Naive thymus-derived CD4-positive, alpha-beta T cell (primary cell): Measurements from ENCODE around the gene ASB14. TPM values are rescaled to one million over a fixed set of nuclear protein-coding genes. Genes with fewer than 3 reads are reported as not detected.

Experiments
- ATAC-seq: fragments of 150-1000 bp; cut with Tn5 transposase; 2 replicates; pipeline ENCODE4 v1.10.0; 2021; ENCODE audit warnings: mild to moderate bottlenecking, moderate library complexity
- CTCF ChIA-PET: fragments of 350-600 bp; sonication (Branson Sonifier 250); formaldehyde crosslinking; loops from one replicate; lab custom pipeline; 2021; ENCODE audit warnings: antibody characterized with exemption; lab: Charles Lee
- POLR2A ChIA-PET: fragments of 350-600 bp; sonication (Branson Sonifier 250); formaldehyde crosslinking; loops from one replicate; lab custom pipeline; 2021; ENCODE audit warnings: antibody characterized with exemption, inconsistent platforms; lab: Charles Lee
- DNase-seq, 9 donors: peaks; one replicate each; pipeline versions ENCODE4 v3.0.0 to v3.0.0-alpha.2; 2020 to 2022; ENCODE audit warnings: mixed read lengths in 1 of 9
- H3K27ac ChIP-seq: one replicate; pipeline ENCODE4 v1.7.0; 2013; ENCODE audit warnings: mild to moderate bottlenecking, low read depth, low read length, moderate library complexity
- H3K27me3 ChIP-seq, 2 donors: one replicate each; pipeline ENCODE4 v1.7.0; 2013; ENCODE audit warnings: low read length in 2 of 2, mild to moderate bottlenecking in 2 of 2, moderate library complexity in 2 of 2; ENCODE audit not compliant: control insufficient read depth in 2 of 2, insufficient read depth in 2 of 2
- H3K36me3 ChIP-seq, 3 experiments: 1 replicate in 2 of 3; 2 replicates in 1 of 3; pipeline ENCODE4 v1.7.0; 2013; ENCODE audit warnings: low read length in 3 of 3, mild to moderate bottlenecking in 3 of 3, moderate library complexity in 1 of 3; ENCODE audit not compliant: insufficient read depth in 3 of 3, control insufficient read depth in 2 of 3
- H3K4me1 ChIP-seq, 2 donors: one replicate each; pipeline ENCODE4 v1.7.0; 2013; ENCODE audit warnings: low read length in 2 of 2, mild to moderate bottlenecking in 2 of 2, moderate library complexity in 1 of 2; ENCODE audit not compliant: control insufficient read depth in 2 of 2, insufficient read depth in 2 of 2
- H3K4me3 ChIP-seq: 2 replicates; pipeline ENCODE4 v1.7.0; 2013; ENCODE audit warnings: mild to moderate bottlenecking, low read length
- H3K9me3 ChIP-seq, 3 experiments: 1 replicate in 2 of 3; 2 replicates in 1 of 3; pipeline ENCODE4 v1.7.0; 2013; ENCODE audit warnings: low read length in 3 of 3; ENCODE audit not compliant: control insufficient read depth in 2 of 3
- H3K27ac Mint-ChIP-seq, 9 donors: one replicate each; pipeline ENCODE4 v1.8.0; 2020 to 2022; ENCODE audit warnings: mixed read lengths in 9 of 9, mild to moderate bottlenecking in 8 of 9, moderate library complexity in 5 of 9, inconsistent platforms in 2 of 9
- H3K27me3 Mint-ChIP-seq, 5 donors: one replicate each; pipeline ENCODE4 v1.8.0; 2021 to 2022; ENCODE audit warnings: mixed read lengths in 5 of 5, mild to moderate bottlenecking in 1 of 5
- H3K36me3 Mint-ChIP-seq, 5 donors: one replicate each; pipeline ENCODE4 v1.8.0; 2020 to 2022; ENCODE audit warnings: mixed read lengths in 5 of 5, mild to moderate bottlenecking in 3 of 5, inconsistent platforms in 1 of 5
- H3K4me1 Mint-ChIP-seq, 7 donors: one replicate each; pipeline ENCODE4 v1.8.0; 2020 to 2022; ENCODE audit warnings: mixed read lengths in 7 of 7, mild to moderate bottlenecking in 3 of 7, inconsistent platforms in 1 of 7
- H3K4me3 Mint-ChIP-seq, 10 donors: one replicate each; pipeline ENCODE4 v1.8.0; 2020 to 2022; ENCODE audit warnings: mild to moderate bottlenecking in 10 of 10, mixed read lengths in 10 of 10, moderate library complexity in 6 of 10, inconsistent platforms in 2 of 10
- H3K9me3 Mint-ChIP-seq, 11 donors: one replicate each; pipeline ENCODE4 v1.8.0; 2020 to 2022; ENCODE audit warnings: mixed read lengths in 11 of 11, mild to moderate bottlenecking in 4 of 11, inconsistent platforms in 1 of 11, moderate library complexity in 1 of 11
- intact Hi-C, 2 donors: fragments of 100-400 bp; cut with micrococcal nuclease; formaldehyde crosslinking; loops; one replicate each; pipeline ENCODE4 v1.15.1; 2023
- polyA plus RNA-seq, 2 donors: library from polyadenylated mRNA; unstranded; fragments of 300-500 nt; fragmentation: Illumina TruSeq; gene quantifications; one replicate each; pipeline ENCODE4 v1.2.3, GENCODE V29; 2021
- total RNA-seq, 6 experiments: library from RNA in 5 of 6; stranded (reverse) in 5 of 6; gene quantifications; 1 replicate in 5 of 6; 2 replicates in 1 of 6; pipeline ENCODE4 v1.2.3 and lab custom pipeline; 2021 to 2026

ASB14 gene
- total and polyA plus RNA-seq, 7 experiments from 2014 or later: 0.30 to 0.66 TPM; not detected in 5

DNA sequence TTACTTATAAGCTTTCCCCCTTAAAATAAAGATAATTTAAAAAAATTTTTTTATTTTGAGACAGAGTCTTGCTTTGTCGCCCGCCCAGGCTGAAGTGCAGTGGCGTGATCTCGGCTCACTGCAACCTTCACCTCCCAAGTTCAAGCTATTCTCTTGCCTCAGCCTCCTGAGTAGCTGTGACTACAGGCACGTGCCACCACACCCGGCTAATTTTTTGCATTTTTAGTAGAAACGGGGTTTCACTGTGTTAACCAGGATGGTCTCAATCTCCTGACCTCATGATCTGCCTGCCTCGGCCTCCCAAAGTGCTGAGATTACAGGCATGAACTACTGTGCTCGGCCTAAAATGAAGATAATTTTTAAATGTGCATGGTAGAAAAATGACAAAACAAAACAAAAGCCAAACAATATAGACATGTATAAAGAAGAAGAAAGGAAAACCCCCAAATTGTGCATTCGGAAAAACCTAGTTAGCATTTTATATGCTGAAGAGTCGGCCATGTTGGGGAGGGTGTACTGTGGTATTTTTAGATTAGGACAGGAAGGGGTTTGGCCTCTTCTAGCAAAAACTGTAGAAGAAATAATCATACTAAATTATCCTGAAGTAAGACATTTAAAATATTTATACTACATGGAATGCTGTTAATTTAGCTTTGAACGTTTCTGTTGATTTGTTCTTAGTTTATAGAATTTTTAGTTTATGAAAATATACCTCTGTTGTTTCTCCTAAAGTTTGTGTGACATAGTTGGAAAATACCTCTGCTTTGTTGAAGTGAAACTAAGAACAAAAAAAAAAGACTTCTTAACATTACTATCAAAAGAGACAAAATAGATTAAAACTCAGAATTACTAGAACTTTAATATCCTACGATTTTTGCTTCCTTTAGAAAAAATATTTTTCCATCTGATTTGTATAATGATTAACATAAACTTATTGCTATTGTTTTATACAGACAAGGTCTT lies 57.6 kb downstream of the ASB14 start:
- Histone ChIP-seq H3K27ac (no peak overlapping the region), H3K9me3 (no peaks in the 10 kb centered on the region), H3K27me3 (no peaks in the 10 kb centered on the region), H3K36me3 (peaks cover under 1 to 16% (median 9%) of the 10 kb centered on the region in 3 experiments), H3K4me1 (peaks cover 0 to 3% of the 10 kb centered on the region in 2 donors), H3K4me3 (no peak overlapping the region)
- peak overlapping the region in 2 of 9 donors; percentile 25 to 31 for H3K27ac Mint-ChIP-seq
- H3K4me1 Mint-ChIP-seq: peaks cover 0 to 30% (median 22%) of the 10 kb centered on the region in 7 donors
- no peak overlapping the region for H3K4me3 Mint-ChIP-seq
- POLR2A ChIA-PET: no interaction called here
- no peak for ATAC-seq
- CTCF ChIA-PET: interaction anchor here (0.6 kb wide), 1 partner anchor 780 kb away, joined by 4 read pairs; no protein-coding TSS in a partner anchor
- intact Hi-C loops: no loop called here
- peaks cover 3 to 26% (median 17%) of the 10 kb centered on the region in 5 donors for H3K36me3 Mint-ChIP-seq
- no peaks in the 10 kb centered on the region for H3K9me3 Mint-ChIP-seq
- H3K27me3 Mint-ChIP-seq: no peaks in the 10 kb centered on the region
- no peak for DNase-seq

DNA sequence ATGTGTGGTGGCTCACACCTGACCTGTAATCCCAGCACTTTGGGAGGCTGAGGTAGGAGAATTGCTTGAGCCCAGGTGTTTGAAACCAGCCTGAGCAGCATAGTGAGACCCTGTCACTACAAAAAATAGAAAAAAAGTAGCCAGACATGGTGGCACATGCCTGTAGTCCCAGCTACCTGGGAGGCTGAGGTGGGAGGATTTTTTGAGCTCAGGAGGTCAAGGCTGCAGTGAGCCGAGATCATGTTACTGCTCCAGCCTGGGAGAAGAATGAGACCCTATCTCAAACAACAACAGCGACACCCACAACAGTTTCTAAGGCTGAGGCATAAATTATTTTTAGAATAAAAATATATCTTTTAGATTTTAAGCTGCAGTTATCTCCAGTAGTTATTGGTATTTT lies 58.7 kb downstream of the ASB14 start:
- no peaks in the 10 kb centered on the region for H3K27me3 ChIP-seq
- no peak overlapping the region for H3K27ac ChIP-seq
- intact Hi-C loops: no loop called here
- no peak for ATAC-seq
- peaks cover 0 to 8% (median 2%) of the 10 kb centered on the region in 3 experiments for H3K36me3 ChIP-seq
- Mint-ChIP-seq H3K27me3 (no peaks in the 10 kb centered on the region), H3K36me3 (peaks cover 3 to 18% (median 8%) of the 10 kb centered on the region in 5 donors), H3K27ac (no peak overlapping the region), H3K4me3 (no peak overlapping the region), H3K9me3 (no peaks in the 10 kb centered on the region), H3K4me1 (peaks cover 11 to 36% (median 32%) of the 10 kb centered on the region in 7 donors)
- ChIA-PET POLR2A (no interaction called here), CTCF (no interaction called here)
- no peaks in the 10 kb centered on the region for H3K9me3 ChIP-seq
- DNase-seq: no peak
- peaks cover 6 to 7% of the 10 kb centered on the region in 2 donors for H3K4me1 ChIP-seq
- H3K4me3 ChIP-seq: no peak overlapping the region

DNA sequence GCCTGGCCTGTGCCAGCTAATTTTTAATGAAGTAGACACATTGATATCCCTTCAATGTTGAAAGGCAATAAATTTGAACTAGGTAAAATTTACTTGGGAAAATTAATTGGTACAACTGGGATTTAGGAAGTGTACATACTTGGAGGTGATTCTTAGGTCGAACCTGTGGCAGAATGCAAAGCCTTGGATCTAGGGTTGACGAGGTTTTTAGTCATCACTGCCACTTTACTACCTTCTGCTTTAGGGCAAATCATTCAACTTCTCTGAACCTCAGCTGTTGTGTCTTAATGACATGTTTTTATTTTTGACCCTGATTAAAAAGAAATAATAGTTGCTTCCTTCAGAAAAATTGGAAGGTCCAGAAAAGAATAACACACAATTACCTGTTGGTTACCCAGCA lies 62.5 kb downstream of the ASB14 start:
- Mint-ChIP-seq H3K36me3 (peaks cover 0 to 2% (median 0%) of the 10 kb centered on the region in 5 donors), H3K4me1 (peaks cover 17 to 49% (median 38%) of the 10 kb centered on the region in 7 donors), H3K9me3 (no peaks in the 10 kb centered on the region), H3K27ac (no peak overlapping the region), H3K4me3 (peak overlapping the region in 8 of 10 donors; percentile 12 to 92 (median 38)), H3K27me3 (no peaks in the 10 kb centered on the region)
- ChIA-PET POLR2A (interaction anchor here (0.5 to 0.6 kb wide), 2 partner anchors 44 to 551 kb away, joined by 7 to 8 read pairs; no protein-coding TSS in a partner anchor), CTCF (no interaction called here)
- DNase-seq: no peak
- H3K4me1 ChIP-seq: peaks cover 9 to 12% of the 10 kb centered on the region in 2 donors
- intact Hi-C loops: no loop called here
- ATAC-seq: no peak
- no peak overlapping the region for H3K4me3 ChIP-seq
- H3K27me3 ChIP-seq: no peaks in the 10 kb centered on the region
- H3K9me3 ChIP-seq: no peaks in the 10 kb centered on the region
- no peaks in the 10 kb centered on the region for H3K36me3 ChIP-seq
- H3K27ac ChIP-seq: no peak overlapping the region

DNA sequence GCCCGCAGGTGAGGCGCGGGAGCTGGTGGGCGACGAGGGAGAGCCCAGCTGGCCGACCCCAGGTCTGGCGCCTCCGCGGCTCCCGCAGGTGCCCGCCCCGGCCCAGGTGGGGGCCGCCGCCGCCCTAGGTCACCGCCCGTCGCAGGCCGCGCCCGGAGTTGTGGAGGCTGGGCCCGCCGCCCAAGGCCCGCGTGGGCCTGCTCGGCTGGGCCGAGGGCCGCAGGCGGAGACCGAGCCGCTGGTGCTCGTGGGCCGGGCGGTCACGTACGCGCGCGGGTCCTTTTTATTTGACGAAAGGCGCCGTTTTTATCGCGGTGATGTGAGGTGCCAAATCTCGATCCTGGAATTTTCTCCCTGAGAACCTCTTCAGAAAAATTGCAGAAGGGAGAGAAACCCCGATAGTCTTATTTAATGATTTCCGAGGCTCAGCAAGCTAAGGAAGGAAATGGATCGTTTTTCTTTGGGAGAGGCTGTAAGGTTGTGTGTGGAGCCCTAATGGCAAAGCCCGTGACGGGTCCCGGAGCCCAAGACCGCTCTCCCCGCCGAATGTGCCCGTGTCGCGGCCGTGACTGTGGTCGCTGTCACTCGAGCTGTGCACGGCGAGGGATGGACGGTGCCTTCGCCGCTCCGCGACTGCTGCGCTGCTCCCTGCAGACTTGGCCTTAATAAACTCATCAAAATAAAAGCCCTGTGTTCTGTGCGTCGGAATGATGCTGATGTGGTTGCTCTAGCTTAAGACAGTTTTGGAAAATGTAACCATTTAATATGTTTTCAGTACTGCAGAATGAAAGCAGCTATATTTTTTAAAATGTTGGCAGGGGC lies 64.3 kb downstream of the ASB14 start:
- Histone ChIP-seq H3K36me3 (no peaks in the 10 kb centered on the region), H3K4me3 (peak overlapping the region; percentile 88), H3K27ac (peak overlapping the region; percentile 71), H3K27me3 (no peaks in the 10 kb centered on the region), H3K4me1 (peaks cover 9 to 12% of the 10 kb centered on the region in 2 donors), H3K9me3 (no peaks in the 10 kb centered on the region)
- no peaks in the 10 kb centered on the region for H3K9me3 Mint-ChIP-seq
- ATAC-seq (peak; percentile 55), DNase-seq (peak; percentile 19 to 58 (median 48))
- POLR2A ChIA-PET: interaction anchor here (0.6 to 1.0 kb wide), 3 partner anchors 54 to 370 kb away, joined by 3 read pairs; partner anchors contain the start of gene ARF4
- H3K27me3 Mint-ChIP-seq: peaks cover 0 to 2% (median 0%) of the 10 kb centered on the region in 5 donors
- peaks cover 17 to 41% (median 30%) of the 10 kb centered on the region in 7 donors for H3K4me1 Mint-ChIP-seq
- intact Hi-C loops: loop anchor here (1.0 to 10.0 kb wide), 14 partner anchors 58 to 1264 kb away; partner anchors contain the start of genes ARF4 (in 2 of the 2), CCDC66 (in 2 of the 2), PDE12 (in 2 of the 2) and SLMAP (in 2 of the 2)
- peak overlapping the region; percentile 59 to 86 (median 81) for H3K27ac Mint-ChIP-seq
- CTCF ChIA-PET: interaction anchor here (0.6 kb wide), 1 partner anchor 22 kb away, joined by 3 read pairs; no protein-coding TSS in a partner anchor
- no peaks in the 10 kb centered on the region for H3K36me3 Mint-ChIP-seq
- peak overlapping the region; percentile 89 to 95 (median 93) for H3K4me3 Mint-ChIP-seq

DNA sequence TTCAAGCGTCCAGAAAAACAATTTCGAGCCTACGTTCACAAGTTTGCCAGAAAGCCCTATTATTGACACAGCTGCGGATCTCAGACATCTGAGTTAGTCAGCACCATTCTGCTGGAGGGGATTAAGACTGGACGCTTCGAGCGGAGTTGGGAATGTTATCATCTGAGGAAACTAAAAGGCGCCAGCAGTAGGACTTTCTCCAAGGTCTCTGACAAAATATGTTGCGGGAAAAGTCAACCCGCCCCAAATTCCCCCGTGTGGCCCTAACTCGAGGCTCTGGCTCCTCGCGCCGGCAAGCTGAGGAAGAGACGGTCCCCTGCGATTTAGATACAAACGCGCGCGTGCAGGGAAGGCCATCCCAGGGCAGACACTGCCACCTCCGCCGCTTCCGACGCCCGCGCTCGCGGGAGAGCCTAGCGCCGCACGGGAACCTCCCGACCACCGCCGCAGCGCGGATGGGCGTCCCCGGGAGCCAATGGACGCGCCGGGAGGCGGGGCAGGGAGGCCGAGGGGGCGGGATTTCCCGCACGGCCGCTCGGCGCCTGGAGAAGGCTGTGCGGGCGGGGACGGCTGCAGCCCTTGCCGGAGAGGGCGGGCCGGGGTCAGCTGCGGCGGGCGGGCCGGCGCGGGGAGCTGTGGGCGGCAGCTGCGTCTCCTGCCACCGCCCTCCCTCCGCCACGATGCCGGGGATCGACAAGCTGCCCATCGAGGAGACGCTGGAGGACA lies 65.1 kb downstream of the ASB14 start, which contains the start of gene APPL1:
Gene APPL1, plus strand, starts transcription at position 526 of the 726 bp plus-strand sequence. Its CDS starts 155 bp downstream, at position 681.
- Mint-ChIP-seq H3K4me3 (peak within 1 kb of the TSS; percentile 89 to 95 (median 93)), H3K36me3 (no peaks in the 10 kb centered on the region), H3K27ac (peak within 1 kb of the TSS; percentile 72 to 90 (median 86)), H3K9me3 (no peaks in the 10 kb centered on the region), H3K27me3 (peaks cover 0 to 5% (median 0%) of the 10 kb centered on the region in 5 donors), H3K4me1 (peaks cover 17 to 38% (median 29%) of the 10 kb centered on the region in 7 donors)
- intact Hi-C loops: loop anchor here (1.0 to 10.0 kb wide), 10 partner anchors 57 to 1265 kb away; partner anchors contain the start of genes CCDC66 (in 2 of the 2), SLMAP (in 2 of the 2), TASOR (in 2 of the 2) and ARF4 (in 1 of the 2)
- no peaks in the 10 kb centered on the region for H3K9me3 ChIP-seq
- CTCF ChIA-PET: no interaction called here
- H3K36me3 ChIP-seq: no peaks in the 10 kb centered on the region
- peak within 1 kb of the TSS; percentile 71 for H3K27ac ChIP-seq
- H3K4me3 ChIP-seq: peak within 1 kb of the TSS; percentile 88
- POLR2A ChIA-PET: interaction anchor here (0.6 to 1.4 kb wide), 4 partner anchors 23 to 370 kb away, joined by 3 read pairs; partner anchors contain the start of gene ARF4
- ATAC-seq (peak; percentile 96), DNase-seq (peak; percentile 76 to 97 (median 82))
- H3K27me3 ChIP-seq: no peaks in the 10 kb centered on the region
- H3K4me1 ChIP-seq: peaks cover 9 to 12% of the 10 kb centered on the region in 2 donors
